WTC11 (cell line): ENCODE measurements around the gene COPE. TPM values are rescaled to one million over a fixed set of nuclear protein-coding genes. Genes with fewer than 3 reads are reported as not detected.

Experiments used
- ATAC-seq: fragments of 200-7000 bp; cut with Tn5 transposase; 2 replicates; pipeline ENCODE4 v1.10.0; 2021; ENCODE audit warnings: mild to moderate bottlenecking, moderate library complexity
- CTCF ChIA-PET: fragments of 300-600 bp; sonication (Branson Sonifier 250); formaldehyde crosslinking; loops from one replicate; lab custom pipeline; 2021; ENCODE audit warnings: antibody characterized with exemption; lab: Charles Lee
- POLR2A ChIA-PET: fragments of 350-600 bp; sonication (Branson Sonifier 250); formaldehyde crosslinking; loops from one replicate; lab custom pipeline; 2021; ENCODE audit warnings: antibody characterized with exemption; lab: Charles Lee
- DNase-seq: peaks from one replicate; pipeline ENCODE4 v3.0.0; 2021; ENCODE audit warnings: low spot score
- H3K27ac Mint-ChIP-seq: 2 replicates; pipeline ENCODE4 v1.8.0; 2021; ENCODE audit warnings: mixed read lengths
- H3K27me3 Mint-ChIP-seq: 2 replicates; pipeline ENCODE4 v1.8.0; 2021; ENCODE audit warnings: low read depth, mild to moderate bottlenecking, moderate library complexity, mixed read lengths
- H3K36me3 Mint-ChIP-seq: 2 replicates; pipeline ENCODE4 v1.8.0; 2021; ENCODE audit warnings: mixed read lengths
- H3K4me1 Mint-ChIP-seq: 2 replicates; pipeline ENCODE4 v1.8.0; 2022; ENCODE audit warnings: mixed read lengths
- H3K4me3 Mint-ChIP-seq: 2 replicates; pipeline ENCODE4 v1.8.0; 2021; ENCODE audit warnings: mild to moderate bottlenecking, moderate library complexity, mixed read lengths
- H3K9me3 Mint-ChIP-seq: 2 replicates; pipeline ENCODE4 v1.8.0; 2021; ENCODE audit warnings: mixed read lengths
- ATF2 ChIP-seq: sonication (generic); formaldehyde crosslinking; IDR thresholded peaks from 2 replicates; pipeline ENCODE4 v1.8.1; 2022; ENCODE audit warnings: low read depth, missing genetic modification reagents, borderline replicate concordance
- CDX4 ChIP-seq: fragments of 250-450 bp; sonication (Bioruptor Pico); IDR thresholded peaks from 2 replicates; pipeline ENCODE4 v1.9.0; 2021; ENCODE audit warnings: moderate library complexity, mild to moderate bottlenecking, inconsistent platforms, borderline replicate concordance
- FOXP4 ChIP-seq: sonication (generic); formaldehyde crosslinking; IDR thresholded peaks from 2 replicates; pipeline ENCODE4 v1.8.0; 2022; ENCODE audit warnings: mild to moderate bottlenecking, missing genetic modification reagents
- GTF2I ChIP-seq: fragments of 250-450 bp; sonication (Bioruptor Pico); conservative IDR thresholded peaks from 2 replicates; pipeline ENCODE4 v1.4.0; 2021; ENCODE audit warnings: mild to moderate bottlenecking
- MAX ChIP-seq: sonication (generic); formaldehyde crosslinking; IDR thresholded peaks from 2 replicates; pipeline ENCODE4 v1.8.0; 2022; ENCODE audit warnings: mild to moderate bottlenecking, missing genetic modification reagents
- NFYB ChIP-seq: sonication (generic); formaldehyde crosslinking; conservative IDR thresholded peaks from 2 replicates; pipeline ENCODE4 v1.8.0; 2022; ENCODE audit warnings: low read depth, missing genetic modification reagents
- NR1H2 ChIP-seq: sonication (generic); formaldehyde crosslinking; IDR thresholded peaks from 2 replicates; pipeline ENCODE4 v1.9.0; 2021; ENCODE audit warnings: mild to moderate bottlenecking, moderate library complexity, missing genetic modification reagents
- PREB ChIP-seq: sonication (generic); formaldehyde crosslinking; IDR thresholded peaks from 2 replicates; pipeline ENCODE4 v1.8.1; 2022; ENCODE audit warnings: mild to moderate bottlenecking, missing genetic modification reagents, moderate library complexity, borderline replicate concordance
- PRRX2 ChIP-seq: fragments of 250-450 bp; sonication (Bioruptor Pico); IDR thresholded peaks from 2 replicates; pipeline ENCODE4 v1.8.0; 2021; ENCODE audit warnings: mild to moderate bottlenecking
- RELA ChIP-seq: sonication (generic); formaldehyde crosslinking; IDR thresholded peaks from 2 replicates; pipeline ENCODE4 v1.8.1; 2022; ENCODE audit warnings: missing genetic modification reagents, mild to moderate bottlenecking, borderline replicate concordance
- TCF7 ChIP-seq: sonication (generic); formaldehyde crosslinking; IDR thresholded peaks from 2 replicates; pipeline ENCODE4 v1.8.0; 2022; ENCODE audit warnings: mild to moderate bottlenecking, low read depth, missing genetic modification reagents, moderate library complexity
- USF2 ChIP-seq: sonication (generic); formaldehyde crosslinking; IDR thresholded peaks from 2 replicates; pipeline ENCODE4 v1.8.1; 2023; ENCODE audit warnings: mild to moderate bottlenecking, missing genetic modification reagents, moderate library complexity
- ZNF121 ChIP-seq: sonication (generic); formaldehyde crosslinking; IDR thresholded peaks from 2 replicates; pipeline ENCODE4 v1.8.0; 2023; ENCODE audit warnings: missing genetic modification reagents
- ZNF532 ChIP-seq: fragments of 250-450 bp; sonication (Bioruptor Pico); IDR thresholded peaks from 2 replicates; pipeline ENCODE4 v1.9.0; 2021; ENCODE audit warnings: mild to moderate bottlenecking, borderline replicate concordance
- ZSCAN18 ChIP-seq: fragments of 250-450 bp; sonication (Bioruptor Pico); IDR thresholded peaks from 2 replicates; pipeline ENCODE4 v2.1.2; 2022; ENCODE audit warnings: mild to moderate bottlenecking, moderate library complexity
- total RNA-seq: library from RNA; stranded (reverse); gene quantifications from 3 replicates; pipeline ENCODE4 v1.2.3, GENCODE V29; 2021

Gene COPE
- total RNA-seq, 1 experiment from 2014 or later = 228 TPM

GRCh38 chr19:18860302-18860700 is 58.9 kb downstream of the COPE start (continued):
- TF ChIP-seq FOXP4 (no peak), GTF2I (CRISPR knock-in tag) (no peak), CDX4 (no peak)

GRCh38 chr19:18859676-18860301 is 59.4 kb downstream of the COPE start:
- ATAC-seq = no peak
- H3K4me3 Mint-ChIP-seq = no peak overlapping the region

More at GRCh38 chr19:18859676-18860301, 59.4 kb downstream of the COPE start:
- Mint-ChIP-seq H3K4me1 (no peaks in the 10 kb centered on the region), H3K9me3 (no peaks in the 10 kb centered on the region), H3K36me3 (peaks cover 65% of the 10 kb centered on the region), H3K27ac (no peak overlapping the region), H3K27me3 (no peaks in the 10 kb centered on the region)
- TF ChIP-seq ZNF121 (no peak), PREB (CRISPR knock-in tag) (no peak), USF2 (CRISPR knock-in tag) (no peak), NR1H2 (CRISPR knock-in tag) (no peak), NFYB (CRISPR knock-in tag) (no peak), ZNF532 (CRISPR knock-in tag) (no peak), ATF2 (no peak), MAX (CRISPR knock-in tag) (no peak), TCF7 (CRISPR knock-in tag) (no peak), ZSCAN18 (CRISPR knock-in tag) (no peak), PRRX2 (CRISPR knock-in tag) (no peak), RELA (no peak)
- POLR2A ChIA-PET = no interaction called here
- CTCF ChIA-PET = interaction anchor here (5.9 kb wide), 1 partner anchor 12 kb away, joined by 45 read pairs; no protein-coding TSS in a partner anchor
- DNase-seq = no peak
